ENCODE measurements around the gene APOBEC2.

- no peak for TF ChIP-seq CTCF (IDR thresholded peaks at IDR 0.05)
- TF ChIP-seq POLR2A (IDR thresholded peaks at IDR 0.05): no peak
Observed at GRCh38 chr6:41033776-41034175, 19.2 kb upstream of the APOBEC2 start.
